SK-N-MC (cell line): ENCODE measurements around the gene PXYLP1.

Experiments used
- EZH2 ChIP-seq: fragments of 200-600 bp; sonication (generic); IDR thresholded peaks from one replicate; pipeline ENCODE4 v1.6.1; 2017; ENCODE audit warnings: antibody characterized with exemption
- FOXP2 ChIP-seq: optimal IDR thresholded peaks from 2 replicates; pipeline ENCODE3; 2011; ENCODE audit warnings: mild to moderate bottlenecking, moderate library complexity; ENCODE audit not compliant: insufficient read depth; ENCODE audit errors: extremely low read length, control extremely low read depth
- POLR2AphosphoS5 ChIP-seq: IDR thresholded peaks from 2 replicates; pipeline ENCODE4 v1.6.1; 2012; ENCODE audit warnings: mild to moderate bottlenecking, low read depth, low read length, borderline replicate concordance

GRCh38 chr3:141330718-141331376 is 99.2 kb downstream of the PXYLP1 start:
- TF ChIP-seq EZH2 (no peak), POLR2AphosphoS5 (no peak), FOXP2 (no peak)
